ENCODE data around the gene NSD2.
"Not testable (repeated sequence)": the region's sequence is repeated elsewhere in the genome, so short reads cannot be mapped to it uniquely, and the experiment has no call there.

NSD2 gene

DNA sequence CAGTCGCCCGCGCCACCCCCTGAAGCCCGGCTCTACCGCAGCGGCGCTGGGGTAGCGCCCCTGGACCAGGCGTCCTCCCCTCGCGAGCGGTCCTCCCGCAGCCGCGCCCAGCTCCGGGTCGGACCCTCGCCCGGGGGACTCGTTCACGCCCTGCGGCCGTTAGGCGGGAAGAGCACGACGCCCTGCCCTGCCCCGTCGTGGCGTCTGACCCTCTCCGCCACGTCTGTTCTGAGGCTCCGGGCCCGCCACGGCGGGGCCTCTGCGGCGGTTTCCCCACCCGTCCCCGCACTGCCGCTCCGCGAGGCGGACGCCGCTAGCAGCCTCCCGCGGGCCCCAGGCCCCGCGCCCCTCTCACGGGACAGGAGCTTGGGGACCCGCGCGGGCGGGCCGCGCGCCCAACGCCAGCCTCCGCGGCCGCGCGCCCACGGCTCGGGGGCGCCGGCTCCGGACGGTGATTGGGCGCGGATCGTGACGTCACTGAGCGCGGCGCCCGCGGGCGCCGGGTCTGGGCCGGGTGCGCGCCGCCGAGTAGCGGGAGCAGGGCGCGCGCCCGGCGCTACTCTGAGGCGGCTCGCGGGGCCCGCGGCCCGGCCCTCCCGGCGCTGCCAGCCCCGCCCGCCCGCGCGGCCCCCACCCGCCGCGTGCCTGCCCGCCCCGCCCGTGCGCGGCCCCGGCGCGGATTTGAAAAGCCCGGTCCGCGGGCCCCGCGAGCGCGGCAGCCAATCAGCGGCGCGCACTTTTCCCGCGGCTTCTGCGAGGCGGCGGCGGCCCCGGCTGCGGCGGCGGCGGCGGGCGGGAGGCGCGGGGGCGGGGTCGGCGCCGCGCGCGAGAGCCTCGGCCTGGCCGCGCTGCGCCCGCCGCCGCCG is at the start of gene NSD2:
NSD2 (plus strand) TSS at position 816 of the 866 bp plus-strand sequence. CDS start 29,262 bp downstream, outside the sequence.
- DNase-seq: peak; percentile 88

DNA sequence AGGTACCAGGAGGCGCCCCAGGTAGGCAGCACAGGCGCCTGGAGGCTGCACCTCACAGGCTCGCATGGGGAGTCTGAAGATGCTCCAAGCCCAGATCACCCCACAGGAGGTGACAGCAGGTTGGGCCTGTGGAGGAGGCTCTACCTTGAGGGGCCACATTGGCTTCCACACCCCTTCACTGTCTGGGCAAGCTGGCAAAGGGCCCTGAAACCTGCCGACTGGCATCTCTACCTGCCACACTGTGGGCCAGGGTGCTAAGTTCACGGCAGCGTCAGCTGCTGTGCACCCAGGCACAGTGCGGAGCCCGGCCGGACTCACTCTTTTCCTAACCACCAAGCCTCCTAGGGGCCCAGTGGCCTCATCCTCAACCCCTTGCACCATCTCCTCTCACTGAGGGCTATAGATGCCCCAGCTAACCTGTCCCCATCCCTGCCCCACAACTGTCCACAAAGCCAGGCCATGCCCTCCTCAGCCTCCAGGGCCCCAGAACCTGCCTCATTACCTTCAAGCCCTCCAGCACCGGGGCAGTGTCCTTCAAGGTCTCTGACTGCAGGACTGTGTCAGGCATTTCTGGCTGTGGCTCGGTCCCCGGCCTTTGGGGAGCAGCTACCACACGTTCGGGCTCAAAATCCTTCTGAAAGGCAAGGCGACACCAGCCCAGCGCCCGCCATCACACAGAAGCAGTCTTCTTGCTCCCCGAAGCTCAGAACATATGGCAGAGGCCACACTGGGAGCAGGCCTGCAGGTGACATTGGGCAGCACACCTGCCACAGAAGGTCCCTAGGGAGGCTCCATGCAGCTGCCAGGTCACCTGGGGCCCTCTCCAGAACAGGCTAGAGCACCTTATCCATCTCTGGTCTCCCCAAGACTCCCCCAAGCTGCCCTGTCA is 49.3 kb upstream of the NSD2 start:
- no peak for DNase-seq

DNA sequence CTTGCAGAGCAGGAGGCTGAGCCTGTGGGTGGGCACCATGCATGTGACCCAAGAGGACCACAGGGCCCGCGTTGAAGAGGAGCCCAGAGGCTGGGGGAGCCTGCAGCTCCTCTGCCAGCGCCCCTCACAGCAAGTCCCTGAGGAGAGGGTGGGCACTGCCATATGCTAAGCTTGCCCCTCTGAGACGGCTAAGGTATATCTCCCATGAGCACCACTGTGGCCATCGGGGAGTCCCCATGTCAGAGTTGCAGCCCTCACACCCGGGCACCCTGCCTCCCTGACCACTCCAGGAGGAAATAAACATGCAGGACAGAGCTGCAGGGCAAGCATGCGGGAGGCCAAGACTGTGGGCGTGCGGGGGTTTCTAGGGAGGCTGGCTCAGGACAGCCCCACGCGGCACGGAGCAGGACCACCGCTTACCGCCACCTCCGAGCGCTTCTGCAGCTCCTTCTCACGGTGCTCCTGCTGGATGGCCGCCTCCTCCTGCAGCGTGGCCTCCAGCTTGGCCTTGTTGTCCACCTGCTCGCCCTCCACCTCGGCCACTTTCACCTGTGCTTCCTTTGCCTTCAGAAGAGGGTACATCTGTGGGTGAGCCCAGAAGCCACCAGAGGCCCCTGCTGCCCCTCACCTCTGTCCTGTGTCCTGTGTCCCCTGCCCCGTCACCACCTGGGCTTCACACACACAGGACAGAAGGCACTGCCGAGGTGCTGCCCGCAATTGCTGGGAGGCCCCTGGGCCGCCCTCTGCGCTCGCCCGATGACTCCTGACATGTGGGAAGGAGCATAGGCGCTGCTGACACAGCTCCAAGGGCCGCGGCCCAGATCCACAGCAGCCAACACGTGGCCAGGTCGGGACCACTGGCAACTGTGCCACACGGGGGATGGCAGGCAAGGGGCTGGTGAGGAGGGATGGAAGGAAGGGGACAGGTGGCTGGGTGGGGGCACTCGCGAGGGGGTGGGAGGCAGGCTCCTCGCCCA is 48.3 kb upstream of the NSD2 start:
- DNase-seq: no peak

DNA sequence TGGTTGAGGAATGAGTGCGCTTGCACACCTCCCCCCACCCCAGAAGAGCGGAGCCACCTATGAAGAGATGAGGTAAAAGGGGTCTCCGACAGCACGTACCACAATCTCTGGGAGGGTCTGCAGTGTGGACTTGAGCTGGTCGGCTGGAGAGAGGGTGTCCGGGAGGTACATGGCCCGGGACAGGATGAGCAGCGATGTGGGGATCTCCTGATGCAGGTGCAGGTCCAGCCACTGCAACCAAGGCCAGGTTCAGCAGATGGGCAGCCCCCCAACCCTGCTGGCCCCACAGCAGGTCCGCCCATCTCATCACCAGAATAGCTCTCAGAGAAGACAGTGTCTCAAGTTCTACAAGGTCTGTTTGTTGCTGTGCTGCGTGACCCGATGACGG is 47.7 kb upstream of the NSD2 start:
- no peak for DNase-seq

DNA sequence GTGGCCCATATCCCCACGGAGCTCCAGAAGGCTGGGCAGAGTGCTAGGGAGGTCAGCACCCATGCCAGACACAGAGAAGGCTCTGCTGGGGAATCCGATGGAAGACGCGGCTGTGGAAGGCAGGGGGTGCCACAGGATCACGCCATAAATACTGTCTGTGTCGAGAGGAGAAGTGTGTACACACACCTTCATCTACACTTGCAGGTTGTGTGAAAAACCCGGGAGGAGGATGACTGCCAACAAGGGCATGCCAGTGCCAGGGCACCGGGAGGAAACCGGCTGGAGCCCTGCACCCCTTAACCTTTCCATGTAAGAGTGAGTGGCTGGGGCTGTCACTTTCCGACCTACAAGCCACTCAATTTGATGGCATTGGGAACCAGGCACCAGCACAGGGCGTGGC is 46.4 kb upstream of the NSD2 start:
- DNase-seq: no peak

DNA sequence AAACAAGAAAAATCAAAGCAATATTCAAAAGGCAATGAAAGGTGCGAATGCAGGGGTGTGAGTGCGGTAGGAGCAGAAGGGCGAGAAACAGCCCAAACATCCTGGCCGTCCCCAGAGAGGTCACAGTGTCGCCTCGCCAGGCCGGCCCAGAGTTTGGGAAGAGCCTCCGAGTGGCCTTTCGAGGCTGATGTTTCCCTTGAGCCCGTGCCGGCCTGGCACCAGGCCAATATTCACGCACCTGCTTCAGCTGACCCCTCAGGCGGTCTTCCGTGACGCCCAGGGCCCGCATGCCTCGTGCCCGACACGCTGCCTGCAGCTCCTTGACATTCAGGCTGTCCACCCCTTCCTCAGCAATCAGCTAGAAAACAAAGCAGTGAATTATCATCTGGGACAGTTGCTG is 45.9 kb upstream of the NSD2 start:
- no peak for DNase-seq

DNA sequence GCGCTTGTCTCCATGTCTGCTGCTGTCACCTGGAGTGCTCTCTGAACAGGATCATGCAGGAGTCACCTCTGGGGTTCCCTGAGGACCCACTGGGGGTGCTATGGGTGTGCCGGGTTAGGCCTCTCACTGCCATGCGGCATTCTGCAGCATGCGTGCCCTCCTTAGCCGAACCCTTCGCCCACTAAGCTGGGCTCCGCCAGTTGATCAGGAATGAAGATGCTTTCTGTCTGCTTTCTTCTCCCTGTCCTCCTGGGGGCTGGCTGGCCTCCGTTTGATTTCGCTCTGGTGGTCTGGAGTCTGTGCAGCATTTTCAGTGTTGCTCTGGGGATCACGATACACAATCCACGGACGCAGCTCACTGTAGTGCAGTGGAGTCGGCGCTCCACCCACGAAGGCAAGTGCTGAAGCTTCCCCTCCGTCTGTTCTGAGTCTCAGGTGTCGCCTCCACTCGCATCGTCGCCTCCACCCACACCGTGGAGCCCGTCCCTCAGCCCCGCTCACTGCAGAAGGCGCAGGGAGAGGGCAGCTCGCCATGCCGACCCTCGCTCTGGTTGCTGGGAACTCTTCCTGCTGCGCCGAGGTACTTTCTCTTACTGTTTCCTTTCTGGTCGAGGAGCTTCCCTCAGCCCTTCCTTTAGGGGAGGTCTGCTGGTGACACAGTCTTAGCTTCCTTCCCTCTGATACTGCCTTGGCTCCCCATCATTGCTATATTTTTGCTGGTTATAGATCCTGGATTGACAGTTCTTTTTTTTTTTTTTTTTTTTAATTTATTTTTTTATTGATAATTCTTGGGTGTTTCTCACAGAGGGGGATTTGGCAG is 44.5 kb upstream of the NSD2 start:
- DNase-seq: no peak

DNA sequence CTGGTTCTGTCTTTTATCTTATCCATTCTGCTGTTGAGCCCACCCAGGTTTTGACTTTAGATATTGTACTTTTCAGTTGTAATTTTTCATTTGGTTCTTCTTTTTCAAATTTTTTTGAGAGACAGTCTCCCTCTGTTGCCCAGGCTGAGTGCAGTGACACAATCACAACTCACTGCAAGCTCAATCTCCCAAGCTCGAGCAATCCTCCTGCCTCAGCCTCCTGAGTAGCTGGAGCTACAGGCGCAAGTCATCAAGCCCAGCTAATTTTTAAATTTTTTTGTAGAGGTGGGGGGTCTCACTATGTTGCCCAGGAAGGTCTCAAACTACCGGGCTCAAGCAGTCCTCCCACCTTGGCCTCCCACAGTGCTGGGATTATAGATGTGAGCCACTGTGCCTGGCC is 41.0 kb upstream of the NSD2 start:
- no peak for DNase-seq

DNA sequence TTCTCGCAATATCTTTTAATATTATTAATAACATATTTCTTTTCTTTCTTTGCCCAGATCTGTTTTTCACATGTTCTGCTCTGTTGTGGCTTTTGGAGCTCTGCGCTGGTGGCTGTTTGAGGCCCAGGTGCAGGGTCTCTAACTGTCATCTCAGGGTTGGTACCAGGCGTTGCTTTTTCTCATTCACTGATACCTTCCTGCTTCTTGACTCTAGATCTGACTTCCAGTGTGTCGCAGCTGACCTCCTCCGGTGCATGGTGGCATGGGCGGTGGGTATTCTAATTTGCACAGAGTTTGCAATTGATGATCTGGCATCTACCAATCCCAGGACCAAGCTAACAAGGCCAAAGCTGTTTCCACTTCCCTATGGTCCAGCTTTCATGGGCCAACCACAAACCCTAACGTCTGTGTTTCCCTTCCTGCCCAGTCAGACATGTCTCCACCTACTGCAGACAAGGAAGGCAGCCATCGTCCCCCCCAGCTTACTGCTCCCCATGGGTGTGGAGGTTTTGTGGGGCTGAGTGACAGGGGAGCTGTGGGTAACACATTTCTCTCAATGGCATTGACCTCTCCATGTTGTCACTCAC is 40.5 kb upstream of the NSD2 start:
- no peak for DNase-seq

DNA sequence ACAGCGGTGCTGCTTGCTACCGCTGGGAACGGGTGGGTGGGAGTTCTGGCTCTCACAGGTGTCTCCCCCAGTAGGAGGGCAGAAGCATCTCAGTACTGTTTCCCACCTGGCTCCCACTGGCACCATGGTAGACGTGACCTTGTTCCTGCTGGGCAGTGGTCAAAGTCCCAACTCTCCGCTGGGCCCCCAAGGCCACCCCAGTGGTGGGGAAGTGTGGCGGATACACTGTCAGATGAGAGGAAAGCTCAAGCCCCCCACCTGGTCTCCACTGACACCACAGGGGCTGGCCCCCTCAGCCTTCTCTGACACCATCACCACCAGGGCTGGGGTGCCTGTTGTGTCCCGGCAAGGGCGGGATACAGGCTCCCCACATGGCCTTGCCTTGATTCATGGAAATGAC is 39.9 kb upstream of the NSD2 start:
- no peak for DNase-seq

DNA sequence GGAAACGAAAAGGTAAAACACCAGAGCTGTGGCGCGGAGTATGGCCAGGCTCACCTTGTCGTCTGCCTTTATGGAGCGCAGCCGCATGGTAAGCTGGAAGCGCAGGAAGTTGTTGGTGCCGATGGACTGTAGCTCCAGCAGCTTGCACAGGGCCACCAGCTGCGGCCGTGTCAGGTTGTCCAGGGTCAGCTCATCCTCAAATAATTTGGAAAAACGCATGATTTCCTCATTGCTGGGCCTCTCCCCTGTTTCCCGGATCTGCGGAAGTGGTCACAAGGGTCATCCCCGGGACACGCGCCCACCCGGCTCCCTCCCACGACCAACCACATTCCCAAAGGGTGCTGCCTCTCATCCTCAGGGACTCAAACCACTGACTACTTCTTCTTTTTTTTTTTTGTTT is 38.5 kb upstream of the NSD2 start:
- DNase-seq: no peak

DNA sequence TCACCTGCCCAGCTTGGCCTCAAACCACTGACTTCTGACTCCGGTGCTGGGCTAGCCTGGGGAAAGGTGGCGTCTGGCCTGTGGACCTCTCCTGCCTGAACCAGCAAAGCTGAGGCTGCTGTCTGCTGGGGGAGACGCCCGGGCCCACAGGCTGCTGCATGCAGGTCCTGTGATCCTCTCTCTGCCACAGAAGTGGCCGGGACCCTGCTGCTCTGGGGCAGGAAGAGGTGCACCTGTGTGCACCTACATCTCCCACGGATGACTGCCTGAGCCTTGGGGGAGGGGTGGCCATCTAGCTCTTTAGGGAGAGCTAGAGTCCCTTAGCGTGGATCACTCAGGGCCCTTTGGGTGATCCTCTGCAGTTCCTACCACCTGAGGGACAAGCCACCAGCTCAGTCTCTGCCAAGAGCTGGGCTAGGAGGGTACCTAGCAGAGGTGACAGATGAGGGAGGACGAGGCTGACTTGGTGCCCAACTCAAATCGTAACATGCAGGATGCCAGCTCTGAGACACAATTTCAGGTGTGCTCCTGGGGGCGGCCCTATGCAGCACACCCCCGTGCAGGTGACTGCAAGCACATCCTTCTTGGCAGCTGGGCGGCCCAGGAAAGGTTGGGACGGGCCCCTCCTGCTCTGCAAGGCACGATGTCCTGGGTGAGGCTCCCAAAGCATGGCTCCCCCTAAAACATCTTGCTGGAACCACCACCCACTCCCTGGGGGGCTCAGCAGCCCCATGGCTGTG is 37.7 kb upstream of the NSD2 start:
- no peak for DNase-seq

DNA sequence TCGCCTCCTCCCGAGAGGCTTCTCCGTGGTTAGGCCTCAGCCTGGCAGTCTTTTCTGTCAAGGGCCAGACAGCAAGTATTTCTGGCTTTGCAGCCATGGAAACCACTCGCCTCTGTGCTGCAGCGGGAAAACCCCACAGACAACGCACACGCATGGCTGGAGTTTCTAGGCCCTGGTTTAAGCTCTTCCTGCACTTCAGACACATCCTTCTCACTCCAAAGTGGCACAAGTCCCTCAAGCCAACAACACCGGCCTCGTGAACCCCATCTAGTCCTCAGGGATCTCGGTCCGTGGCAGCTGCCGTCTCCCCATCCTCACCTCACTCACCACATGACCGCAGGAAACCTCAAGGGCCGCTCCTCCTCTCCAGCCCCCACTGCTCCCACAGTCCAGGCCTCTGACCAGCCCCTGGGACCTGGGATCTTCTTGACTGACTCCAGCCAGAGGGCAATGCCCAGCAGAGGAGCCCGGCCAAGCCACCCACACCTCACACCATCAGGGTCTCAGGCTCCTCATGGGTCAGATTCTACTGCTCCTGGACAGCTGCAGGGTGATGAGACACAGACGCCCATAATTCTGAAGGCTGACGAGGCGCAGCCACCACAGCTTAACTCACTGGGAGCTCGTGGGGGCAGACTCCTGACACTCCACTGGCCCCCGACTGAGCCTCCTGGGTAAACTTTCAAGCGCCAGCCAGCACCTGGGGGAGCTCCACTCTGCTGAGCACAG is 37.0 kb upstream of the NSD2 start:
- no peak for DNase-seq

DNA sequence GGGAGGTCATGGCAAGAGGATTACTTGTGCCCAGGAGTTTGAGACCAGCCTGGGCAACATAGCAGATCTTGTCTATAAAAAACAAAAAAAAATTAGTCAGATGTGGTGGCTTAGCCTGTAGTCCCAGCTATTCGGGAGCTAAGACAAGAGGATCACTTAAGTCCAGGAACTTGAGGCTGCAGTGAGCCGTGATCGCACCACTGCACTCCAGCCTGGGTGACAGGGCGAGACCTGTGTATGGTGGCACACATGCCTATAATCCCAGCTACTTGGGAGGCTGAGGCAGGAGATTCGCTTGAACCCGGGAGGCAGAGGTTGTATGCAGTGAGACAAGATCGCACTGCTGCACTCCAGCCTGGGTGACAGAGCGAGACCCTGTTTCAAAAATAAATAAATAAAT is 35.4 kb upstream of the NSD2 start:
- not testable (repeated sequence) for DNase-seq

DNA sequence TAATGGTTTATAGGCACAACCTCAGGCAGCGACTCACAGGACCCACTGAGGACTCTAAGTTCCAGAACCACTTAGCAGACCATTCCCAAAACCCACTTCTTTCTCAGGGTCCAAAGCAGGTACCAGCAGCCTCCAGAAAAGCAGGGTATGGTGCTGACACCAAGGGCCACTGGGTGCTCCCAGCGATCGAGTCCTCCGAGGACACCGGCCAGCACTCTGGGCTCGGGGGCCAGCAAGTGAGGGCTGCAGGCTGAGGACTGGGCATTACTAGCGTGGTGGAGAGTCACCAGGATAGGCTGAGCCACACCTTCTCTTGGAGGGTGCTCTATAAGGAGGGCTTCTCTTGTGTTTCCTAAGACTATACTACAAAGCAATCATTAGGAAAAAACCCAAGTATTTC is 34.5 kb upstream of the NSD2 start:
- DNase-seq: no peak

DNA sequence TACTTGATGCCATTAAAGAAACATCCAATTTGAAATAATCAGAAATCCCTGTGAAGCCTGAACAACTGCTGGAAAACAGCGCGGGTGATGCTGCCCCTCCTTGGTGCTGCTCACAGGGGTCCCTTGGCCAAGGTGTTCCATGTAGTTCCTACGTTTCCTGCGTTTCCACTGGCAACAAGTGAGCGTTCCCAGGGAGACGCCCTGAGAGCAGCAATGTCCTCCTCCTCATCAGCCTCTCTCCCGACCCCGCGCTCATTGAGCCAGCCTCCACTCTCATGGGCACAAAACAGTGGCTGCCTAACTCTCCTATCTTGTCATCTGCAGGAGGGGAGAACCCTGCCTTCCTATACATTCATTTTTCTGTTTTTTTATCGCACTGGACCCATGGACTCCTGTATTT is 34.1 kb upstream of the NSD2 start:
- no peak for DNase-seq

DNA sequence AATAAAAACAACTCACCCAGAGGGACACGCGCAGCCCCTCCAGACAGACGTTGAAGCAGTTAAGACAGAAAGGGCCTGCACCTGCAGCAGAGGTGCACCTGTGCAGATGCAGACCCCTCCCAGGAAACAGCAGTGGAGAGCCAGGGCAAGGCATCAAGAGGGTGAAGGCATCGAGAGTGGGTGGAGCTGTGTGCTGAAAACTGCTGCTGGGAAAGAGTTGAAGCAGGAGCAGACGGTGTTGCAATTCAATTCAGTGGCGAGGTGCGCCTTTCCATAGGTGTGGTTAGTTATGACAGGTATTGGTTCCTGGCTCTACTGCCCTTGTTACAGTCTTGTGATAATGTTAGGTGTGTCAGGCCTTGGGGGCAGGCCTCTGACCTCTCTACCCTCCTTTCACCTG is 31.9 kb upstream of the NSD2 start:
- no peak for DNase-seq

DNA sequence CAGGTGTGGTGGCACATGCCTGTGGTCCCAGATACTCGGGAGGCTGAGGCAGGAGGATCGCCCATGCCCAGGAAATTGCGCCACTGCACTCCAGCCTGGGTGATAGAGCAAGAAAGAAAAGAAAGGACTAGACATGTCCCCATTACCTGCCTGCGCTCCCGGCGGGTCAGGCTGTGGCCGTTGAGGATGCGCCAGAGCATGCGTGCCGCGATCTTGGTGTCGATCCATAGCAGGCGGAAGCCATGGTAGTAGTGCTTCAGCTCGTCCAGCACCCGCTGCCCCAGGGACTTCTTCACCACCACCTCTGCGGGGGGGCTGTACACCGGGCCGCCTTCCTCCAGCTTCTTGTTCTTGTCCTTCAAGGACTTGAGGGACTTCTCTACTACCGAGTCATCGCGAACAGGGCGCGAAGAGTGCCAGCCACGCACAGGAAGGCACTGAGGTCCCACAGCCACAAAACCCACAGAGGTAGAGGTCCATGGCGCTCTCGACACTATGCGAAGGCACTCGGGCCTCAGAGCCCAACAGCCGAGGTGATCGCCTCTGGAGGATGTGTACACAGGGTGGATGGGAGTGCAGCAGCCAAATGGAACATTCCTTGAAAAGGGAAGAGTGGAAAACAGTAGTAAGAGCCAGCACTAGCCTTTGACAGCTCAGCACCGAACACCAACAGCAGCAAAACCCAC is 29.8 kb upstream of the NSD2 start:
- no peak for DNase-seq

DNA sequence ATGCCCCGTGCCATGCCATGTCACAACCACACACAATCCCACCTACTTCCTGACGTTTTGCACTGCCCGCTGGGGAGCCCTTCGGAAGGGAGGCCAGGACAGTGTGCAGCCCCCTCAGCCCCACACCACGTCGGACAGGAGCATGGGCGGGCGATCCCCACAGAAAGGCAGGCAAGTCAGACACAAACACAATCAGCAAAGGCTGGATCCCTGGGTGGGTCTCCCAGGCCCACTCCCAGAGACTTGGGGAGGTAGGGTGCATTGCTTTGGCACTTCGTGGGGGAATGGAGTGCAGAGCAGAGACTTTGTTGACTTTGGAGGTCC is 29.3 kb upstream of the NSD2 start:
- no peak for DNase-seq
